Stimulated activated naive CD8-positive, alpha-beta T cell treated with anti-CD3 and anti-CD28 coated beads, Interleukin-15, amount 100 ng/mL, for 72 hours (primary cell): ENCODE data around the gene RPS4Y2.
A peak's percentile ranks its signal among the peaks of the same experiment; 100 is the strongest.

Experiments
- ATAC-seq: fragments of 150-1000 bp; cut with Tn5 transposase; 2 replicates; pipeline ENCODE4 v1.10.0; 2021; ENCODE audit warnings: mild to moderate bottlenecking, moderate library complexity
- DNase-seq, 2 donors: peaks; one replicate each; pipeline ENCODE4 v3.0.0; 2021 to 2022
- H3K27ac Mint-ChIP-seq, 2 donors: one replicate each; pipeline ENCODE4 v1.8.0; 2022; ENCODE audit warnings: mild to moderate bottlenecking in 2 of 2, mixed read lengths in 2 of 2, moderate library complexity in 2 of 2
- H3K27me3 Mint-ChIP-seq: one replicate; pipeline ENCODE4 v1.8.0; 2022; ENCODE audit warnings: mixed read lengths
- H3K4me1 Mint-ChIP-seq: one replicate; pipeline ENCODE4 v1.8.0; 2022; ENCODE audit warnings: mild to moderate bottlenecking, mixed read lengths
- H3K4me3 Mint-ChIP-seq, 2 donors: one replicate each; pipeline ENCODE4 v1.8.0; 2022; ENCODE audit warnings: mild to moderate bottlenecking in 2 of 2, mixed read lengths in 2 of 2, moderate library complexity in 1 of 2
- H3K9me3 Mint-ChIP-seq, 2 donors: one replicate each; pipeline ENCODE4 v1.8.0; 2022; ENCODE audit warnings: mixed read lengths in 2 of 2

Gene RPS4Y2

DNA sequence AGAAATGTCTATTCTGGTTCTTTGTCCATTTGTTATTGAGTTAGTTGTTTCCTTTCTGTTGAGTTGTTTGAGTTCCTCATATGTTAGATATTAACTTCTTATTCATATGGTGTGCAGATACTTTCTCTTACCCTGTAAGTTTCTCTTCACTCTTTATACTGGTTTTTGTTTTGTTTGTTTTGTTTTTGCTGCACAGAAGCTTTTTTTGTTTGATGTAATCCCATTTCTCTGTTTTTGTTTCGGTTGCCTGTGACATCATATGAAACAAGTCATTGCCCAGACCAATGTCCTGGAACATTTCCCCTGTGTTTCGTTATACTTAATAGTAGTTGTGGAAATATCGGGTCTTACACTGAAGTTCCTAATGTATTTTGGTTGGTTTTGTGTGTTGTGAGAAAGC lies 31.2 kb downstream of the RPS4Y2 start:
- peak overlapping the region in 1 of 2 donors; percentile 22 for H3K27ac Mint-ChIP-seq
- peak overlapping the region in 1 of 2 donors; percentile 28 for H3K4me3 Mint-ChIP-seq
- H3K4me1 Mint-ChIP-seq: peaks cover 34% of the 10 kb centered on the region
- peak; percentile 55 for ATAC-seq
- no peak for DNase-seq
- no peaks in the 10 kb centered on the region for H3K27me3 Mint-ChIP-seq
- H3K9me3 Mint-ChIP-seq: peaks cover 0 to 6% of the 10 kb centered on the region in 2 donors

DNA sequence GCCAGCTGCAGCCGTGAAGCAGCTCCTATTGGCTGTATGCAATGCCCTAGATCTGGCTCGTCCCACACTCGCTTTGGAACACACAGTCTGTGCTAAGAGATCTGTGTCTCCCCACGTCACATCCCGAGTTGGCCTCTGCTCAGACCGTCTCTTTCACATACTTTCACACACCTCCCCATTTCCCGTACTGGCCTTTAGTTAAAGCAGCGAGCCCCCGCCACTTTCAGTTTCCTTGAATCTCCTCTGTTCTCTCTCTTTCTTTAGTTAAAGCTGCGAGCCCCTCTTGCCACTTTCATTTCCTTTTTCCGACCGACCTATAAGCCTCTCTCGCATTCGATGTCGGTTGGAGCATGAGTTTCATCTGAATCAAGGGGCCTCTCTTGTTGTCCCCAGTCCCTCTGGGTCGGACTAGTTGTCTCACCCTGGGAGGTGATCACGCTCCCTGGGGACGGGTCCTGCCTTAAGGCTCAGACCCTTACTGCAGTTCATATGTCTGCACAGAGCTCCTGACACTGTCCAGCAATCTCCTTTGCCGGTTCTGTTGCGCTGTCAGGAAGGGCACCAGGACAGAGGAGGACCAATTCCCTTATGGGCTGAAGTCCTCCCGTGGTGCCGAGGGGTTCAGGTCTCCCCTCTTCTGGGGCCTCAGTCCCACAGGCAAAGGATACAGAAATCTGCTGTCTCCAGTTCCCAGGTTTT lies 42.6 kb downstream of the RPS4Y2 start:
- peak; percentile 90 for ATAC-seq
- peaks cover 10% of the 10 kb centered on the region for H3K4me1 Mint-ChIP-seq
- H3K4me3 Mint-ChIP-seq: peak overlapping the region; percentile 36 to 37

DNA sequence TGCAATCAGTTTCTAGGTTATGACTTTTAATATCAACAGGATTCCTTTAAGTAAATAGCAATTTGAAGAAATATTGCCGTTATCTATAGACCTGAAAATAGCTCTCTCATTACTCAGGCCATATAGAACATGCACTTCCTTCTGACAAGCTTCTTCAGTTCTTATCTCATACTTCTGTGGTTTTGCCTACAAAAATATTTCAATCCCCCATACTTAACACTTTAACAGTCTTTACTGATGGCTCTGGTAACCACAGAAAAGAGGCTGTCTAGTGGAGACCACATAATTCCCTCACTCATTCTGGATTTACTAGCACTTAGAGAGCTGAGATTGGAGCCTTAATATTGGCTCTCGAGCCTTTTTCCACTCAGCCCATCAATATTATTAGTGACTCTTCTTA lies 46.8 kb downstream of the RPS4Y2 start:
- Mint-ChIP-seq H3K4me3 (no peak overlapping the region), H3K27me3 (no peaks in the 10 kb centered on the region), H3K4me1 (peaks cover 10% of the 10 kb centered on the region), H3K9me3 (peaks cover 0 to 18% of the 10 kb centered on the region in 2 donors), H3K27ac (no peak overlapping the region)
- ATAC-seq: no peak
- DNase-seq: no peak

More for the DNA sequence above, 42.6 kb downstream of the RPS4Y2 start:
- peak overlapping the region; percentile 68 to 79 for H3K27ac Mint-ChIP-seq
- H3K27me3 Mint-ChIP-seq: no peaks in the 10 kb centered on the region
- peaks cover 9 to 30% of the 10 kb centered on the region in 2 donors for H3K9me3 Mint-ChIP-seq
- DNase-seq: peak in 1 of 2 donors; percentile 50

DNA sequence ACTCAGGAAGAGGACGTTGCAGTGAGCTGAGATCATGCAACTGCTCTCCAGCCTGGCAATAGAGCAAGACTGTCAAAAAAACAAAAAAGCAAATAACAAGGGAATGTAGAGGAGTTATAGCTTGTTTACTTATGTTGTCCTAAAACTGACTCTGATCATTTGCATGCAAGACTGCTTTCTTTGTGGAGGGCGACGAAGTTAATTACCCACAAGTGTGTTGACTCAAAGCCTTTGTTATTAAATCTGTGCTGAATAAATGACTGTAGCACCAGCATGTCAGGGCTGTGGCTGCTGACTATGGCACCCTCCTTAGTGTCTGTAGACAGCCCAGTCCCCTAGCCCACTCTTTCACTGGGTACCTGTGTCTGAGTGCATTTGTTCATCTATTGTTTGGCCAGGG lies 50.3 kb downstream of the RPS4Y2 start:
- peaks cover 0 to 13% of the 10 kb centered on the region in 2 donors for H3K9me3 Mint-ChIP-seq
- DNase-seq: no peak
- H3K4me1 Mint-ChIP-seq: no peaks in the 10 kb centered on the region
- H3K27me3 Mint-ChIP-seq: no peaks in the 10 kb centered on the region
- ATAC-seq: no peak
- H3K4me3 Mint-ChIP-seq: no peak overlapping the region
- H3K27ac Mint-ChIP-seq: no peak overlapping the region

DNA sequence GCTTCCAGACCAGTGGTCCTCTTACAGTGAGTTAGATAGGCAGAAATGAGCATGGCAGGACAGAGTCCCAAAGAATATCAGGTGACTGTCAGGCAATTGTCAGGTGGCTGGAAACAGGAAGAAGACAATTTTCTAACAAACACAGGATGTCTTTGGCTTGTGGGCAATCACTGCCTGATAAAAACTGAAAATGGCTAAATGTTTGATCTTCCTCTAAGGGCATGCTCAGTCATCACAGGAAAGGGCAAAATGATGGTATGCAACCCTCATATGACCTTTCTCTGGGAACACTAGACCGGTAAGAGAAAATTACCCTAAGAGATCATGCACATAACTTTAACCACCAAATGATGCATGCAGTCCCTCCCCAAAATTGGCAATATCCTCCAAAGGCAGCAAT lies 57.6 kb downstream of the RPS4Y2 start:
- Mint-ChIP-seq H3K27ac (peak overlapping the region in 1 of 2 donors; percentile 90), H3K4me1 (peaks cover 16% of the 10 kb centered on the region), H3K4me3 (peak overlapping the region in 1 of 2 donors; percentile 71), H3K9me3 (peaks cover 0 to 9% of the 10 kb centered on the region in 2 donors), H3K27me3 (no peaks in the 10 kb centered on the region)
- peak; percentile 98 for ATAC-seq
- peak in 1 of 2 donors; percentile 54 for DNase-seq

DNA sequence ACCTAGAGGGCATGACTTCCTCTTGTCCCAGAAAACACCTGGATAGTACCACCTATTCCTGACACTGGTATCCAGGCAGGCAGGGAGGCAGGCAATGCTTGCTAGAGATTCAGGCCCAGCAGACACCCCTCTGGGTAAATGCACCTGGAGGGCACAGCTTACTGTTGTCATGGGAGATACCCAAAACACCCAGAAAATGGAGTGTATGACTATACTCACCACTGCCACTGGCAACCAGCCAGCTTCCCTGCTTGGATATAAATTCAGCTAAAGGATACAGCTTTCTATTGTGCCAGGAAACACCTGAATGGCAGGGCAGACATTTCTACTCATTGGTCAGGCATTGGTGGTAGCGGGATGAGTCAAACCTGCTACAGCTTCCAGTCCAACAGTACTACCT lies 58.9 kb downstream of the RPS4Y2 start:
- Mint-ChIP-seq H3K4me3 (no peak overlapping the region), H3K27ac (no peak overlapping the region), H3K9me3 (peaks cover 5 to 9% of the 10 kb centered on the region in 2 donors), H3K4me1 (peaks cover 16% of the 10 kb centered on the region), H3K27me3 (no peaks in the 10 kb centered on the region)
- peak; percentile 29 for ATAC-seq
- peak in 1 of 2 donors; percentile 47 for DNase-seq

DNA sequence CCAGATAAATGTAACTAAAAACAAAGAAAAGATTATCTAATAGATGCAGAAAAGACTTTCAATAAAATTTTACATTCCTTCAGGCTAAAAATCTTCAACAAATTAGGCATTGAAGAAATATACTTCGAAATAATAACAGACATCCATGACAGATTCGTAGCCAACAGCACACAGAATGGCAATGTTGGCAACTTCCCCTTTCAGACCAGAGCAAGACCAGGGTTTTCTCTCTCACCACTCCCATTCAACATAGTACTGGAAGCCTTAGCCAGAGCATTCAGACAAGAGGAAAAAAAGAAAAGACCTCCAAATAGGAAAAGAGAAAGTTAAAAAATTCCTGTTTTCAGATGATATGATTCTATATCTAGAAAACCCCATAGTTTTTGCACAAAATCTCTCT lies 61.2 kb downstream of the RPS4Y2 start:
- Mint-ChIP-seq H3K4me3 (no peak overlapping the region), H3K27me3 (no peaks in the 10 kb centered on the region), H3K27ac (no peak overlapping the region), H3K4me1 (peaks cover 16% of the 10 kb centered on the region), H3K9me3 (peaks cover 5 to 14% of the 10 kb centered on the region in 2 donors)
- DNase-seq (no peak), ATAC-seq (no peak)
